IMR-90 (cell line): Measurements from ENCODE around the gene KDR. TPM values are rescaled to one million over a fixed set of nuclear protein-coding genes. Genes with fewer than 3 reads are reported as not detected.

Source experiments
- ATAC-seq: fragments of 200-7000 bp; cut with Tn5 transposase; 2 replicates; pipeline ENCODE4 v1.9.1; 2020; ENCODE audit warnings: low read depth, mild to moderate bottlenecking, moderate library complexity
- BruUV-seq: library from RNA; stranded (reverse); fragments of 400-500 nt; replicated peaks from 2 replicates; lab custom pipeline; 2021; lab: Mats Ljungman, UMichigan
- CTCF ChIA-PET: fragments of 300-600 bp; formaldehyde crosslinking; extraction: SDS; loops from one replicate; lab custom pipeline; 2021; ENCODE audit warnings: antibody characterized with exemption; lab: Yijun Ruan, JAX
- POLR2A ChIA-PET: fragments of 300-600 bp; sonication (Branson Sonifier 250); formaldehyde crosslinking; loops from one replicate; lab custom pipeline; 2022; ENCODE audit warnings: antibody characterized with exemption; ENCODE audit not compliant: unreplicated experiment; lab: Charles Lee
- DNase-seq: peaks from one replicate; pipeline ENCODE4 v3.0.0; 2013
- H2AFZ ChIP-seq: replicated peaks from 2 replicates; pipeline ENCODE3; 2013; ENCODE audit warnings: low read length, mild to moderate bottlenecking; ENCODE audit not compliant: poor library complexity
- H2AK5ac ChIP-seq: 2 replicates; pipeline ENCODE4 v1.6.1; 2013; ENCODE audit warnings: low read depth, low read length, inconsistent platforms
- H2AK9ac ChIP-seq: replicated peaks from 2 replicates; pipeline ENCODE3; 2013; ENCODE audit warnings: mild to moderate bottlenecking, low read depth, low read length, moderate library complexity; ENCODE audit not compliant: poor library complexity
- H2BK120ac ChIP-seq: 2 replicates; pipeline ENCODE4 v1.6.1; 2013; ENCODE audit warnings: low read depth, low read length, inconsistent platforms
- H2BK15ac ChIP-seq: 3 replicates; pipeline ENCODE4 v1.6.1; 2013; ENCODE audit warnings: low read depth, low read length, inconsistent platforms
- H2BK20ac ChIP-seq: 2 replicates; pipeline ENCODE4 v1.6.1; 2013; ENCODE audit warnings: low read depth, mild to moderate bottlenecking, inconsistent platforms, low read length, moderate library complexity
- H2BK5ac ChIP-seq: 2 replicates; pipeline ENCODE4 v1.6.1; 2013; ENCODE audit warnings: mild to moderate bottlenecking, low read depth, low read length, inconsistent platforms; ENCODE audit not compliant: poor library complexity, severe bottlenecking
- H3K14ac ChIP-seq: replicated peaks from 2 replicates; pipeline ENCODE4 v1.6.1; 2013; ENCODE audit warnings: low read depth, low read length, inconsistent platforms
- H3K18ac ChIP-seq: 2 replicates; pipeline ENCODE4 v1.6.1; 2013; ENCODE audit warnings: low read depth, low read length, control low read depth
- H3K23ac ChIP-seq: 2 replicates; pipeline ENCODE4 v1.6.1; 2013; ENCODE audit warnings: low read depth, low read length, inconsistent platforms
- H3K27ac ChIP-seq: 2 replicates; pipeline ENCODE4 v1.5.1; 2013; ENCODE audit warnings: mild to moderate bottlenecking, control low read depth, low read length; ENCODE audit not compliant: insufficient read depth
- H3K27me3 ChIP-seq: 2 replicates; pipeline ENCODE4 v1.6.1; 2013; ENCODE audit warnings: low read length; ENCODE audit not compliant: control insufficient read depth, insufficient read depth
- H3K36me3 ChIP-seq: 2 replicates; pipeline ENCODE4 v1.6.1; 2013; ENCODE audit warnings: low read length, mixed read lengths; ENCODE audit not compliant: control insufficient read depth, insufficient read depth
- H3K4ac ChIP-seq: 2 replicates; pipeline ENCODE4 v1.6.1; 2013; ENCODE audit warnings: low read depth, low read length, inconsistent platforms
- H3K4me1 ChIP-seq: 2 replicates; pipeline ENCODE4 v1.6.1; 2013; ENCODE audit warnings: low read length, mixed read lengths; ENCODE audit not compliant: control insufficient read depth, insufficient read depth
- H3K4me2 ChIP-seq: 2 replicates; pipeline ENCODE4 v1.6.1; 2013; ENCODE audit warnings: low read depth, mild to moderate bottlenecking, control low read depth, low read length, moderate library complexity
- H3K4me3 ChIP-seq: 2 replicates; pipeline ENCODE4 v1.5.1; 2013; ENCODE audit warnings: low read depth, mild to moderate bottlenecking, control low read depth, low read length, moderate library complexity; ENCODE audit not compliant: insufficient read depth
- H3K56ac ChIP-seq: 2 replicates; pipeline ENCODE4 v1.6.1; 2013; ENCODE audit warnings: low read length, inconsistent platforms; ENCODE audit not compliant: insufficient read depth; ENCODE audit errors: extremely low read depth
- H3K79me1 ChIP-seq, 2 experiments: 2 replicates each; pipeline ENCODE4 v1.6.1; 2013; ENCODE audit warnings: low read length in 2 of 2, inconsistent platforms in 1 of 2, low read depth in 1 of 2
- H3K9ac ChIP-seq: 2 replicates; pipeline ENCODE4 v1.6.1; 2013; ENCODE audit warnings: low read depth, low read length, control low read depth
- H3K9me1 ChIP-seq: 2 replicates; pipeline ENCODE4 v1.6.1; 2013; ENCODE audit warnings: low read length, inconsistent platforms; ENCODE audit not compliant: insufficient read depth
- H3K9me3 ChIP-seq: 2 replicates; pipeline ENCODE4 v1.6.1; 2013; ENCODE audit warnings: low read length; ENCODE audit not compliant: control insufficient read depth, insufficient read depth
- H4K20me1 ChIP-seq: 2 replicates; pipeline ENCODE4 v1.6.1; 2013; ENCODE audit warnings: low read length, inconsistent platforms; ENCODE audit not compliant: insufficient read depth
- H4K5ac ChIP-seq: 2 replicates; pipeline ENCODE4 v1.6.1; 2013; ENCODE audit warnings: mild to moderate bottlenecking, low read depth, low read length, control low read depth
- H4K8ac ChIP-seq, 2 experiments: 2 replicates each; pipeline ENCODE4 v1.6.1; 2013; ENCODE audit warnings: low read depth in 2 of 2, low read length in 2 of 2, control low read depth in 1 of 2, inconsistent platforms in 1 of 2
- H4K91ac ChIP-seq: 2 replicates; pipeline ENCODE4 v1.6.1; 2013; ENCODE audit warnings: low read depth, low read length, inconsistent platforms; ENCODE audit not compliant: insufficient read depth
- BHLHE40 ChIP-seq: fragments of 150-350 bp; IDR thresholded peaks from 2 replicates; pipeline ENCODE4 v1.6.1; 2016; ENCODE audit warnings: mild to moderate bottlenecking, low read depth, low read length
- CEBPB ChIP-seq: IDR thresholded peaks from 2 replicates; pipeline ENCODE4 v1.6.1; 2012; ENCODE audit warnings: low read depth, low read length, improper control_type of control experiment
- CHD1 ChIP-seq: IDR thresholded peaks from 2 replicates; pipeline ENCODE4 v1.6.1; 2012; ENCODE audit warnings: low read depth, low read length, improper control_type of control experiment
- FOS ChIP-seq: fragments of 150-350 bp; IDR thresholded peaks from 2 replicates; pipeline ENCODE4 v1.6.1; 2016; ENCODE audit warnings: low read depth, low read length
- MAFK ChIP-seq: IDR thresholded peaks from 2 replicates; pipeline ENCODE4 v1.6.1; 2012; ENCODE audit warnings: low read depth, low read length, improper control_type of control experiment
- MAZ ChIP-seq: IDR thresholded peaks from 2 replicates; pipeline ENCODE4 v1.6.1; 2012; ENCODE audit warnings: low read depth, mild to moderate bottlenecking, low read length, improper control_type of control experiment, moderate library complexity, borderline replicate concordance
- MXI1 ChIP-seq: IDR thresholded peaks from 2 replicates; pipeline ENCODE4 v1.6.1; 2012; ENCODE audit warnings: low read depth, mild to moderate bottlenecking, low read length, moderate library complexity, borderline replicate concordance
- NFE2L2 ChIP-seq: fragments of 150-350 bp; IDR thresholded peaks from 2 replicates; pipeline ENCODE4 v1.6.1; 2016; ENCODE audit warnings: low read depth, mild to moderate bottlenecking, low read length
- POLR2A ChIP-seq: IDR thresholded peaks from 2 replicates; pipeline ENCODE4 v1.6.1; 2012; ENCODE audit warnings: mild to moderate bottlenecking, low read depth, low read length
- RAD21 ChIP-seq: IDR thresholded peaks from 2 replicates; pipeline ENCODE4 v1.6.1; 2012; ENCODE audit warnings: low read length, improper control_type of control experiment
- RCOR1 ChIP-seq: IDR thresholded peaks from 2 replicates; pipeline ENCODE4 v1.6.1; 2012; ENCODE audit warnings: mild to moderate bottlenecking, low read length, improper control_type of control experiment; ENCODE audit not compliant: insufficient replicate concordance
- RFX5 ChIP-seq: IDR thresholded peaks from 2 replicates; pipeline ENCODE4 v1.8.0; 2012; ENCODE audit warnings: low read depth, mild to moderate bottlenecking, low read length, moderate library complexity
- SMC3 ChIP-seq: fragments of 150-350 bp; IDR thresholded peaks from 2 replicates; pipeline ENCODE4 v1.6.1; 2016; ENCODE audit warnings: low read depth, mild to moderate bottlenecking, antibody characterized with exemption, low read length, moderate library complexity
- WGBS, 2 experiments: methylation state at CpG; one replicate each; pipeline versions ENCODE4 v1.1.5 to v1.1.7; 2013; ENCODE audit warnings: missing lambda C conversion rate in 2 of 2; ENCODE audit not compliant: insufficient read length in 1 of 2; ENCODE audit errors: extremely low coverage in 2 of 2; 5-methylcytosine and 5-hydroxymethylcytosine counted together
- dilution Hi-C: fragments of 300-500 bp; cut with HindIII; formaldehyde crosslinking; loops from one replicate; pipeline ENCODE4 v1.14.3; 2018; ENCODE audit warnings: low sequenced_read_pairs; ENCODE audit not compliant: unreplicated experiment
- in situ Hi-C: fragments of 300-500 bp; cut with MboI; formaldehyde crosslinking; loops from 3 replicates; pipeline ENCODE4 v1.14.3; 2019; ENCODE audit warnings: low sequenced_read_pairs, inconsistent platforms, mixed read lengths
- intact Hi-C: fragments of 100-400 bp; cut with micrococcal nuclease; formaldehyde crosslinking; loops from 2 replicates; pipeline ENCODE4 v1.10.0; 2022
- polyA plus RNA-seq, 3 experiments: library from polyadenylated mRNA; depleted of rRNA; stranded (reverse); fragments of >200 nt; gene quantifications; 2 replicates each; pipeline ENCODE4 v1.2.3, GENCODE V29; 2012; ENCODE audit warnings: low replicate concordance in 1 of 3
- total RNA-seq: library from RNA; depleted of rRNA; stranded (reverse); fragments of >200 nt; gene quantifications from 2 replicates; pipeline ENCODE4 v1.2.3, GENCODE V29; 2012
- TF ChIP-seq, protein P1 (sequence below): fragments of 150-350 bp; IDR thresholded peaks from 2 replicates; pipeline ENCODE4 v1.6.1; 2017; ENCODE audit warnings: mild to moderate bottlenecking, antibody characterized with exemption, low read length, low read depth
- TF ChIP-seq, protein P2 (sequence below): fragments of 150-350 bp; IDR thresholded peaks from 2 replicates; pipeline ENCODE4 v1.6.1; 2016; ENCODE audit warnings: low read depth, mild to moderate bottlenecking, low read length, moderate library complexity, borderline replicate concordance
- TF ChIP-seq, protein P3 (sequence below): conservative IDR thresholded peaks from 2 replicates; pipeline ENCODE4 v1.5.1; 2012; ENCODE audit warnings: mild to moderate bottlenecking, low read depth, low read length, improper control_type of control experiment

Gene KDR
- total and polyA plus RNA-seq, 2 of the 4 experiments (the other 2 are of a cell fraction): not detected

DNA sequence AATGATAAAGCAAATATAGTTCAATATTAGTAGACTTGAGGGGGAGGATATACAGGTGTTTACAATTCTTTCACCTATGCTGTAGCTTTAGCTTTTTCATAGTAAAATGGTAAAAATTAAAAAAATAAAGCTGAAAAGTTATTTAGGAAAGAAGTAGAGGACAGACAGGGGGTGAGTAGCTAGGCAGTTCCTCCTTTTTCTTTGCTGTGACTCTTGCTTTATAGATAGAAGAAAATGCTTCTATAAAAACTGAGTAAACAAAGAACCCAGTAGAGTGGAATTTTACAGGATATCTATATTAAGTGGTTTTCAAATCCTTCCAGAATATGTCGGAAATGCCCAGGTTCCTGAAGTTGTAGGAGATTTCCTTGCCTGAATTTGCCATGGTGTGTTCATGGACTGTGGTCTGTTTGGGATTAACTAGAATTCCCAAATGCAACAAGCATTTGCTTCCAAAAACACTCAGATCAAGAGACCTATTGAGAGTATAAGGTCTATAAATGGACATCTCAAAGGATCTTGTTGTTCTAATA is 74.9 kb downstream of the KDR start:
- no peaks in the 10 kb centered on the region for H4K20me1 ChIP-seq
- BruUV-seq: no TSS peak
- H2BK5ac ChIP-seq: no peak overlapping the region
- no peak overlapping the region for H2BK15ac ChIP-seq
- H3K4ac ChIP-seq: no peak overlapping the region
- H3K27ac ChIP-seq: no peak overlapping the region
- no peaks in the 10 kb centered on the region for H3K9me1 ChIP-seq
- H2AK5ac ChIP-seq: no peak overlapping the region
- H2BK20ac ChIP-seq: no peak overlapping the region
- no peak overlapping the region for H2BK120ac ChIP-seq
- ChIA-PET POLR2A (no interaction called here), CTCF (no interaction called here)
- in situ Hi-C loops (no loop called here), dilution Hi-C loops (no loop called here), intact Hi-C loops (no loop called here)
- H3K18ac ChIP-seq: no peak overlapping the region
- no peak overlapping the region for H4K8ac ChIP-seq
- H2AK9ac ChIP-seq: no peak overlapping the region
- H3K9ac ChIP-seq: no peak overlapping the region
- no peak overlapping the region for H3K23ac ChIP-seq
- ATAC-seq (no peak), DNase-seq (no peak)
- H2AFZ ChIP-seq: no peak overlapping the region
- no peak overlapping the region for H3K4me2 ChIP-seq
- H4K91ac ChIP-seq: no peak overlapping the region
- no peak overlapping the region for H3K56ac ChIP-seq
- H3K79me1 ChIP-seq: no peaks in the 10 kb centered on the region
- no peaks in the 10 kb centered on the region for H3K9me3 ChIP-seq
- H3K4me3 ChIP-seq: no peak overlapping the region
- no CpG with 5 or more reads among the region's 1 CpG for WGBS, 2 experiments
- H3K4me1 ChIP-seq: no peaks in the 10 kb centered on the region
- no peak overlapping the region for H4K5ac ChIP-seq
- no peaks in the 10 kb centered on the region for H3K36me3 ChIP-seq
- TF ChIP-seq, protein P1, sequence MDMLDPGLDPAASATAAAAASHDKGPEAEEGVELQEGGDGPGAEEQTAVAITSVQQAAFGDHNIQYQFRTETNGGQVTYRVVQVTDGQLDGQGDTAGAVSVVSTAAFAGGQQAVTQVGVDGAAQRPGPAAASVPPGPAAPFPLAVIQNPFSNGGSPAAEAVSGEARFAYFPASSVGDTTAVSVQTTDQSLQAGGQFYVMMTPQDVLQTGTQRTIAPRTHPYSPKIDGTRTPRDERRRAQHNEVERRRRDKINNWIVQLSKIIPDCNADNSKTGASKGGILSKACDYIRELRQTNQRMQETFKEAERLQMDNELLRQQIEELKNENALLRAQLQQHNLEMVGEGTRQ: no peak
- TF ChIP-seq NFE2L2 (no peak), SMC3 (no peak), CHD1 (no peak), RCOR1 (no peak), CEBPB (no peak), FOS (no peak), MAZ (no peak), MXI1 (no peak), BHLHE40 (no peak), RAD21 (no peak), MAFK (no peak), RFX5 (no peak), POLR2A (no peak)
- TF ChIP-seq, protein P2, sequence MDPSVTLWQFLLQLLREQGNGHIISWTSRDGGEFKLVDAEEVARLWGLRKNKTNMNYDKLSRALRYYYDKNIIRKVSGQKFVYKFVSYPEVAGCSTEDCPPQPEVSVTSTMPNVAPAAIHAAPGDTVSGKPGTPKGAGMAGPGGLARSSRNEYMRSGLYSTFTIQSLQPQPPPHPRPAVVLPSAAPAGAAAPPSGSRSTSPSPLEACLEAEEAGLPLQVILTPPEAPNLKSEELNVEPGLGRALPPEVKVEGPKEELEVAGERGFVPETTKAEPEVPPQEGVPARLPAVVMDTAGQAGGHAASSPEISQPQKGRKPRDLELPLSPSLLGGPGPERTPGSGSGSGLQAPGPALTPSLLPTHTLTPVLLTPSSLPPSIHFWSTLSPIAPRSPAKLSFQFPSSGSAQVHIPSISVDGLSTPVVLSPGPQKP: no peak
- TF ChIP-seq, protein P3, sequence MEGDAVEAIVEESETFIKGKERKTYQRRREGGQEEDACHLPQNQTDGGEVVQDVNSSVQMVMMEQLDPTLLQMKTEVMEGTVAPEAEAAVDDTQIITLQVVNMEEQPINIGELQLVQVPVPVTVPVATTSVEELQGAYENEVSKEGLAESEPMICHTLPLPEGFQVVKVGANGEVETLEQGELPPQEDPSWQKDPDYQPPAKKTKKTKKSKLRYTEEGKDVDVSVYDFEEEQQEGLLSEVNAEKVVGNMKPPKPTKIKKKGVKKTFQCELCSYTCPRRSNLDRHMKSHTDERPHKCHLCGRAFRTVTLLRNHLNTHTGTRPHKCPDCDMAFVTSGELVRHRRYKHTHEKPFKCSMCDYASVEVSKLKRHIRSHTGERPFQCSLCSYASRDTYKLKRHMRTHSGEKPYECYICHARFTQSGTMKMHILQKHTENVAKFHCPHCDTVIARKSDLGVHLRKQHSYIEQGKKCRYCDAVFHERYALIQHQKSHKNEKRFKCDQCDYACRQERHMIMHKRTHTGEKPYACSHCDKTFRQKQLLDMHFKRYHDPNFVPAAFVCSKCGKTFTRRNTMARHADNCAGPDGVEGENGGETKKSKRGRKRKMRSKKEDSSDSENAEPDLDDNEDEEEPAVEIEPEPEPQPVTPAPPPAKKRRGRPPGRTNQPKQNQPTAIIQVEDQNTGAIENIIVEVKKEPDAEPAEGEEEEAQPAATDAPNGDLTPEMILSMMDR: no peak
- H3K27me3 ChIP-seq: no peaks in the 10 kb centered on the region
- H3K14ac ChIP-seq: no peak overlapping the region
